Natural killer cell (primary cell): ENCODE measurements around the gene TNXB. TPM values are rescaled to one million over a fixed set of nuclear protein-coding genes. Genes with fewer than 3 reads are reported as not detected.

Source experiments
- ATAC-seq, 3 donors: fragments of 150-1000 bp in 2 of 3; fragments of 200-7000 bp in 1 of 3; cut with Tn5 transposase; 1 replicate in 1 of 3; 2 replicates in 2 of 3; pipeline ENCODE4 v1.10.0; 2021; ENCODE audit warnings: mild to moderate bottlenecking in 2 of 3, moderate library complexity in 2 of 3
- DNase-seq, 2 donors: peaks; one replicate each; pipeline versions ENCODE4 v3.0.0 to v3.0.0-alpha.2; 2013 to 2021; ENCODE audit warnings: mixed read lengths in 1 of 2
- H3K27ac ChIP-seq: one replicate; pipeline ENCODE4 v1.5.1; 2013; ENCODE audit warnings: mild to moderate bottlenecking, low read length
- H3K27me3 ChIP-seq: one replicate; pipeline ENCODE4 v1.6.1; 2013; ENCODE audit warnings: low read length; ENCODE audit not compliant: control insufficient read depth, insufficient read depth
- H3K36me3 ChIP-seq: one replicate; pipeline ENCODE4 v1.6.1; 2013; ENCODE audit warnings: low read length; ENCODE audit not compliant: control insufficient read depth, insufficient read depth
- H3K4me1 ChIP-seq: one replicate; pipeline ENCODE4 v1.6.1; 2013; ENCODE audit warnings: low read length; ENCODE audit not compliant: control insufficient read depth, insufficient read depth
- H3K4me3 ChIP-seq: one replicate; pipeline ENCODE4 v1.5.1; 2013; ENCODE audit warnings: low read length
- H3K9me3 ChIP-seq: one replicate; pipeline ENCODE4 v1.6.1; 2013; ENCODE audit warnings: low read length; ENCODE audit not compliant: control insufficient read depth, insufficient read depth
- H3K27ac Mint-ChIP-seq, 2 donors: one replicate each; pipeline ENCODE4 v1.8.0; 2022; ENCODE audit warnings: mild to moderate bottlenecking in 2 of 2, mixed read lengths in 2 of 2, moderate library complexity in 1 of 2
- H3K27me3 Mint-ChIP-seq, 2 donors: one replicate each; pipeline ENCODE4 v1.8.0; 2022; ENCODE audit warnings: low read depth in 2 of 2, mixed read lengths in 2 of 2
- H3K36me3 Mint-ChIP-seq: one replicate; pipeline ENCODE4 v1.8.0; 2022; ENCODE audit warnings: mixed read lengths
- H3K4me1 Mint-ChIP-seq, 2 donors: one replicate each; pipeline ENCODE4 v1.8.0; 2022; ENCODE audit warnings: mixed read lengths in 2 of 2
- H3K4me3 Mint-ChIP-seq: one replicate; pipeline ENCODE4 v1.8.0; 2022; ENCODE audit warnings: mild to moderate bottlenecking, moderate library complexity, mixed read lengths
- H3K9me3 Mint-ChIP-seq, 2 donors: one replicate each; pipeline ENCODE4 v1.8.0; 2022; ENCODE audit warnings: mixed read lengths in 2 of 2
- WGBS: methylation state at CpG from one replicate; pipeline ENCODE4 v1.1.7; 2013; ENCODE audit warnings: missing lambda C conversion rate; ENCODE audit not compliant: insufficient coverage; 5-methylcytosine and 5-hydroxymethylcytosine counted together
- intact Hi-C: fragments of 100-400 bp; cut with micrococcal nuclease; formaldehyde crosslinking; loops from one replicate; pipeline ENCODE4 v1.14.2; 2022
- total RNA-seq, 4 donors: library from RNA; stranded (reverse); fragments of 120-200 nt in 1 of 4; gene quantifications; one replicate each; pipeline versions ENCODE4 v1.2.3 to v1.2.4, GENCODE V29; 2013 to 2022
- TF ChIP-seq, protein P1 (sequence below): fragments of 200-600 bp; IDR thresholded peaks from one replicate; pipeline ENCODE4 v1.8.0; 2022; ENCODE audit warnings: antibody characterized with exemption

TNXB gene, protein sequence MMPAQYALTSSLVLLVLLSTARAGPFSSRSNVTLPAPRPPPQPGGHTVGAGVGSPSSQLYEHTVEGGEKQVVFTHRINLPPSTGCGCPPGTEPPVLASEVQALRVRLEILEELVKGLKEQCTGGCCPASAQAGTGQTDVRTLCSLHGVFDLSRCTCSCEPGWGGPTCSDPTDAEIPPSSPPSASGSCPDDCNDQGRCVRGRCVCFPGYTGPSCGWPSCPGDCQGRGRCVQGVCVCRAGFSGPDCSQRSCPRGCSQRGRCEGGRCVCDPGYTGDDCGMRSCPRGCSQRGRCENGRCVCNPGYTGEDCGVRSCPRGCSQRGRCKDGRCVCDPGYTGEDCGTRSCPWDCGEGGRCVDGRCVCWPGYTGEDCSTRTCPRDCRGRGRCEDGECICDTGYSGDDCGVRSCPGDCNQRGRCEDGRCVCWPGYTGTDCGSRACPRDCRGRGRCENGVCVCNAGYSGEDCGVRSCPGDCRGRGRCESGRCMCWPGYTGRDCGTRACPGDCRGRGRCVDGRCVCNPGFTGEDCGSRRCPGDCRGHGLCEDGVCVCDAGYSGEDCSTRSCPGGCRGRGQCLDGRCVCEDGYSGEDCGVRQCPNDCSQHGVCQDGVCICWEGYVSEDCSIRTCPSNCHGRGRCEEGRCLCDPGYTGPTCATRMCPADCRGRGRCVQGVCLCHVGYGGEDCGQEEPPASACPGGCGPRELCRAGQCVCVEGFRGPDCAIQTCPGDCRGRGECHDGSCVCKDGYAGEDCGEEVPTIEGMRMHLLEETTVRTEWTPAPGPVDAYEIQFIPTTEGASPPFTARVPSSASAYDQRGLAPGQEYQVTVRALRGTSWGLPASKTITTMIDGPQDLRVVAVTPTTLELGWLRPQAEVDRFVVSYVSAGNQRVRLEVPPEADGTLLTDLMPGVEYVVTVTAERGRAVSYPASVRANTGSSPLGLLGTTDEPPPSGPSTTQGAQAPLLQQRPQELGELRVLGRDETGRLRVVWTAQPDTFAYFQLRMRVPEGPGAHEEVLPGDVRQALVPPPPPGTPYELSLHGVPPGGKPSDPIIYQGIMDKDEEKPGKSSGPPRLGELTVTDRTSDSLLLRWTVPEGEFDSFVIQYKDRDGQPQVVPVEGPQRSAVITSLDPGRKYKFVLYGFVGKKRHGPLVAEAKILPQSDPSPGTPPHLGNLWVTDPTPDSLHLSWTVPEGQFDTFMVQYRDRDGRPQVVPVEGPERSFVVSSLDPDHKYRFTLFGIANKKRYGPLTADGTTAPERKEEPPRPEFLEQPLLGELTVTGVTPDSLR (N-terminal part only)
- 10 to 100 TPM; 11.7 to 15.2 (median 13.5) TPM for total RNA-seq
- total RNA-seq (2013) = 2.1 TPM

DNA sequence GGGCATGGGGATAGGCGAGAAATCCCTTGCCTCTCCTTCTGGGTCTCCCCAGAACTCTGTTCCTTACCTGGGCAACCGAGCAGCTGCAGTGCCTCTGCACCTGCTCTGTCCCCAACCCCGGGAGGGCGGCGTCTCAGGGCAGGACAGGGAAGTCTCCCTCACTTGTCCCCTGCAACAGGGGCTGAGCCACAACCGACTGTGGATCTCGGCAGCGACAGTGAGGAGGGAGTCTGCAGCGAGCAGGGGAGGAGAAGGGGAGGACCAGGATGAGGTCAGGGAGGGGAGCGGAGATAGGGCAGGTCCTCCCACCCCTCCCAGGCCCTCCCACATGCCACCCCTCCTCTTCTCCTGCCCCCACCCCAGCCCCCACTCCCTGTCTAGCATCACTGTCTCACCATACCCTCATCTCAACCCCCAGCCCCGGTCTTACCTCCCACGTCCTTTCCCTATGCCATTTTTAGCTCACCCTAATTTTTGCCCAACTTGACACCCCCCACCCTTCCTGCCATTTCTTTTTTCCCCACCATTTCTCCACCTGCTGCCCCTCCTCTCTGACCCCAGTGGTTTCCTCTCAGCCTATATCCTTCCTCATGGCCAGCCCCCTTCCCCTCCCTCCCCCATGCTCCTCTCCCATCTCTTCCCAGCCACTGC lies at the start of gene TNXB:
TNXB (minus strand) TSS at position 225 of the 651 bp plus-strand sequence. CDS start 11,140 bp downstream, outside the sequence.
- WGBS = 4% methylated on average over 11 of the region's 12 CpGs
- H3K27ac Mint-ChIP-seq = peak within 1 kb of the TSS in 1 of 2 donors; percentile 67
- no peaks in the 10 kb centered on the region for H3K36me3 ChIP-seq
- TF ChIP-seq, protein P1, sequence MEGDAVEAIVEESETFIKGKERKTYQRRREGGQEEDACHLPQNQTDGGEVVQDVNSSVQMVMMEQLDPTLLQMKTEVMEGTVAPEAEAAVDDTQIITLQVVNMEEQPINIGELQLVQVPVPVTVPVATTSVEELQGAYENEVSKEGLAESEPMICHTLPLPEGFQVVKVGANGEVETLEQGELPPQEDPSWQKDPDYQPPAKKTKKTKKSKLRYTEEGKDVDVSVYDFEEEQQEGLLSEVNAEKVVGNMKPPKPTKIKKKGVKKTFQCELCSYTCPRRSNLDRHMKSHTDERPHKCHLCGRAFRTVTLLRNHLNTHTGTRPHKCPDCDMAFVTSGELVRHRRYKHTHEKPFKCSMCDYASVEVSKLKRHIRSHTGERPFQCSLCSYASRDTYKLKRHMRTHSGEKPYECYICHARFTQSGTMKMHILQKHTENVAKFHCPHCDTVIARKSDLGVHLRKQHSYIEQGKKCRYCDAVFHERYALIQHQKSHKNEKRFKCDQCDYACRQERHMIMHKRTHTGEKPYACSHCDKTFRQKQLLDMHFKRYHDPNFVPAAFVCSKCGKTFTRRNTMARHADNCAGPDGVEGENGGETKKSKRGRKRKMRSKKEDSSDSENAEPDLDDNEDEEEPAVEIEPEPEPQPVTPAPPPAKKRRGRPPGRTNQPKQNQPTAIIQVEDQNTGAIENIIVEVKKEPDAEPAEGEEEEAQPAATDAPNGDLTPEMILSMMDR = no peak
- H3K27me3 ChIP-seq = peaks cover 11% of the 10 kb centered on the region
- no peaks in the 10 kb centered on the region for H3K36me3 Mint-ChIP-seq
- H3K4me3 ChIP-seq = no peak within 1 kb of the TSS
- intact Hi-C loops = no loop called here
- peaks cover 7 to 33% of the 10 kb centered on the region in 2 donors for H3K4me1 Mint-ChIP-seq
- H3K4me1 ChIP-seq = peaks cover 9% of the 10 kb centered on the region
- DNase-seq (no peak), ATAC-seq (peak in 1 of 3 donors; percentile 34)
- no peaks in the 10 kb centered on the region for H3K9me3 Mint-ChIP-seq
- peaks cover 23 to 29% of the 10 kb centered on the region in 2 donors for H3K27me3 Mint-ChIP-seq
- H3K9me3 ChIP-seq = no peaks in the 10 kb centered on the region
- no peak within 1 kb of the TSS for H3K27ac ChIP-seq
- H3K4me3 Mint-ChIP-seq = no peak within 1 kb of the TSS

DNA sequence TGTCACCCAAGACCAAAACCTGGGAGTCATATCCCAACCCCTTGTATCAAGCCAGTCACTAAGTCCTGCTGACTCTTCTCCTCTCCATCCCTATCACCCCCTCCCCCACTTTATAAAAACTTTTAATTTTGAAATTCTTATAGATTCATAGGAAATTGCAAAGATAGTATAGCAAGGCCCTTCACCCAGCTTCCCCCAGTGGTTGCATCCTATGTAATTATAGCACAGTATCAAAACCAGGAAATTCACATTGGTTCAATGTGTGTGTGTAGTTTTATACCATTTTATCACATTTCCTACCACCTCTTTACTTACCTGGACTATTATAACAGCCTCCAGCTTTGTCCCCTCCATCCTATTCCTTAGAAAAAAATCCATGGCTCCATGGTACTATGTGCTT lies 48.9 kb upstream of the TNXB start:
- H3K27ac ChIP-seq = no peak overlapping the region
- H3K36me3 ChIP-seq = peaks cover 9% of the 10 kb centered on the region
- H3K4me1 Mint-ChIP-seq = peaks cover 25 to 26% of the 10 kb centered on the region in 2 donors
- H3K36me3 Mint-ChIP-seq = peaks cover 6% of the 10 kb centered on the region
- intact Hi-C loops = no loop called here
- no peaks in the 10 kb centered on the region for H3K9me3 ChIP-seq
- H3K27me3 ChIP-seq = no peaks in the 10 kb centered on the region
- H3K4me1 ChIP-seq = peaks cover 28% of the 10 kb centered on the region
- DNase-seq (no peak), ATAC-seq (no peak)
- no peaks in the 10 kb centered on the region for H3K9me3 Mint-ChIP-seq
- H3K27ac Mint-ChIP-seq = no peak overlapping the region
- H3K4me3 ChIP-seq = no peak overlapping the region
- TF ChIP-seq, protein P1 = no peak
- no peak overlapping the region for H3K4me3 Mint-ChIP-seq
- no peaks in the 10 kb centered on the region for H3K27me3 Mint-ChIP-seq

DNA sequence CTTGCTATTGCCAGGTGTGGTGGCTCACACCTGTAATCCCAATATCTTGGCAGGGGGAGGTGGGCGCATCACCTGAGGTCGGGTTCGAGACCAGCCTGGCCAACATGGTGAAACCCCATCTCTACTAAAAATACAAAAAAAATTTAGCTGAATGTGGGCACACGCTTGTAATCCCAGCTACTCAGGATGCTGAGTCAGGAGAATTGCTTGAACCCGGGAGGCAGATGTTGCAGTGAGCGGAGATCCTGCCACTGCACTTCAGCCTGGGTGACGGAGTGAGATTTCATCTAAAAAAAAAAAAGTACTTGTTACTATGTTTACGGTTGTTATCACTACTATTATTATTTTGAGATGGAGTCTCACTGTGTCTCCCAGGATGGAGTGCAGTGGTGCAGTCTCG lies 47.8 kb upstream of the TNXB start:
- Histone ChIP-seq H3K9me3 (no peaks in the 10 kb centered on the region), H3K36me3 (peaks cover 9% of the 10 kb centered on the region), H3K27me3 (no peaks in the 10 kb centered on the region), H3K27ac (no peak overlapping the region), H3K4me1 (peaks cover 28% of the 10 kb centered on the region), H3K4me3 (no peak overlapping the region)
- no peak overlapping the region for H3K4me3 Mint-ChIP-seq
- no peaks in the 10 kb centered on the region for H3K27me3 Mint-ChIP-seq
- TF ChIP-seq, protein P1 = no peak
- no peak for DNase-seq
- intact Hi-C loops = no loop called here
- 93% methylated on average over 9 of the region's 9 CpGs for WGBS
- ATAC-seq = no peak
- H3K9me3 Mint-ChIP-seq = no peaks in the 10 kb centered on the region
- no peak overlapping the region for H3K27ac Mint-ChIP-seq
- peaks cover 29% of the 10 kb centered on the region in 2 donors for H3K4me1 Mint-ChIP-seq
- H3K36me3 Mint-ChIP-seq = peaks cover 6% of the 10 kb centered on the region
